Calu3 (cell line): Measurements from ENCODE around the gene GRB10. TPM values are rescaled to one million over a fixed set of nuclear protein-coding genes. Genes with fewer than 3 reads are reported as not detected.

Experiments
- BruUV-seq: library from RNA; stranded (reverse); fragments of 400-500 nt; replicated peaks from 2 replicates; lab custom pipeline; 2021; lab: Mats Ljungman, UMichigan
- CTCF ChIA-PET: fragments of 300-600 bp; sonication (Branson Sonifier 250); formaldehyde crosslinking; loops from one replicate; lab custom pipeline; 2022; ENCODE audit warnings: antibody characterized with exemption; lab: Charles Lee
- DNase-seq: peaks from one replicate; pipeline ENCODE4 v3.0.0; 2022
- H3K27ac Mint-ChIP-seq: one replicate; pipeline ENCODE4 v1.8.0; 2022; ENCODE audit warnings: mixed read lengths; ENCODE audit not compliant: unreplicated experiment
- H3K27me3 Mint-ChIP-seq: one replicate; pipeline ENCODE4 v1.8.0; 2022; ENCODE audit warnings: mixed read lengths; ENCODE audit not compliant: unreplicated experiment
- H3K36me3 Mint-ChIP-seq: one replicate; pipeline ENCODE4 v1.8.0; 2022; ENCODE audit warnings: mild to moderate bottlenecking, moderate library complexity, mixed read lengths; ENCODE audit not compliant: insufficient read depth, unreplicated experiment
- H3K4me1 Mint-ChIP-seq: one replicate; pipeline ENCODE4 v1.8.0; 2022; ENCODE audit warnings: mild to moderate bottlenecking, low read depth, mixed read lengths; ENCODE audit not compliant: unreplicated experiment
- H3K4me3 Mint-ChIP-seq: one replicate; pipeline ENCODE4 v1.8.0; 2022; ENCODE audit warnings: mild to moderate bottlenecking, low read depth, moderate library complexity, mixed read lengths; ENCODE audit not compliant: unreplicated experiment
- H3K9me3 Mint-ChIP-seq: one replicate; pipeline ENCODE4 v1.8.0; 2022; ENCODE audit warnings: low read depth, mixed read lengths; ENCODE audit not compliant: unreplicated experiment
- CTCF ChIP-seq: fragments of 200-600 bp; IDR thresholded peaks from one replicate; pipeline ENCODE4 v1.8.0; 2022; ENCODE audit warnings: antibody characterized with exemption; ENCODE audit not compliant: unreplicated experiment
- intact Hi-C: fragments of 100-400 bp; cut with micrococcal nuclease; formaldehyde crosslinking; loops from one replicate; pipeline ENCODE4 v1.10.0; 2022; ENCODE audit not compliant: unreplicated experiment
- total RNA-seq: library from RNA; stranded (reverse); gene quantifications from 2 replicates; pipeline ENCODE4 v1.2.3, GENCODE V29; 2022

The GRB10 gene
- total RNA-seq, 1 experiment from 2014 or later, result 90.6 TPM

- H3K27ac Mint-ChIP-seq, result no peak overlapping the region
- peaks cover 5% of the 10 kb centered on the region for H3K36me3 Mint-ChIP-seq
- no peaks in the 10 kb centered on the region for H3K9me3 Mint-ChIP-seq
- no peak overlapping the region for H3K4me3 Mint-ChIP-seq
- H3K4me1 Mint-ChIP-seq, result peaks cover 15% of the 10 kb centered on the region
- no peak for DNase-seq
- no peaks in the 10 kb centered on the region for H3K27me3 Mint-ChIP-seq
- TF ChIP-seq CTCF, result no peak
- intact Hi-C loops, result no loop called here
- CTCF ChIA-PET, result no interaction called here
- BruUV-seq, result no TSS peak
These were observed 28.0 kb downstream of the GRB10 start for GRCh38 chr7:50754684-50755083.

- Mint-ChIP-seq H3K27ac (no peak overlapping the region), H3K27me3 (no peaks in the 10 kb centered on the region), H3K9me3 (no peaks in the 10 kb centered on the region), H3K36me3 (peaks cover 5% of the 10 kb centered on the region), H3K4me1 (peaks cover 15% of the 10 kb centered on the region), H3K4me3 (no peak overlapping the region)
- CTCF ChIA-PET, result no interaction called here
- no TSS peak for BruUV-seq
- DNase-seq, result no peak
- intact Hi-C loops, result no loop called here
- TF ChIP-seq CTCF, result no peak
These were observed 28.5 kb downstream of the GRB10 start for GRCh38 chr7:50754241-50754640.

- no TSS peak for BruUV-seq
- intact Hi-C loops, result no loop called here
- Mint-ChIP-seq H3K4me1 (peaks cover 15% of the 10 kb centered on the region), H3K4me3 (no peak overlapping the region), H3K27me3 (no peaks in the 10 kb centered on the region), H3K9me3 (no peaks in the 10 kb centered on the region), H3K36me3 (peaks cover 5% of the 10 kb centered on the region), H3K27ac (no peak overlapping the region)
- CTCF ChIA-PET, result interaction anchor here (0.6 to 0.8 kb wide), 3 partner anchors 168 to 581 kb away, joined by 3 to 7 read pairs (median 5); no protein-coding TSS in a partner anchor
- TF ChIP-seq CTCF, result no peak
- DNase-seq, result no peak
These were observed 30.3 kb downstream of the GRB10 start for GRCh38 chr7:50752422-50752821.

GRCh38 chr7:50751146-50751545 lies 31.6 kb downstream of the GRB10 start:
- no peaks in the 10 kb centered on the region for H3K36me3 Mint-ChIP-seq
- peaks cover 15% of the 10 kb centered on the region for H3K4me1 Mint-ChIP-seq
- CTCF ChIA-PET, result interaction anchor here (0.7 kb wide), 1 partner anchor 529 kb away, joined by 3 read pairs; no protein-coding TSS in a partner anchor
- no peak overlapping the region for H3K27ac Mint-ChIP-seq
- no peak for TF ChIP-seq CTCF
- H3K27me3 Mint-ChIP-seq, result no peaks in the 10 kb centered on the region
- no TSS peak for BruUV-seq
- intact Hi-C loops, result no loop called here
- H3K4me3 Mint-ChIP-seq, result no peak overlapping the region
- DNase-seq, result no peak
- no peaks in the 10 kb centered on the region for H3K9me3 Mint-ChIP-seq
